Right kidney (tissue), 1 donor: ENCODE results near the gene AP2M1.
"Not testable (repeated sequence)": the region's sequence is repeated elsewhere in the genome, so short reads cannot be mapped to it uniquely, and the experiment has no call there.

Source experiments
- DNase-seq: peaks from one replicate; pipeline ENCODE4 v3.0.0-alpha.2; 2016

AP2M1 gene

DNA sequence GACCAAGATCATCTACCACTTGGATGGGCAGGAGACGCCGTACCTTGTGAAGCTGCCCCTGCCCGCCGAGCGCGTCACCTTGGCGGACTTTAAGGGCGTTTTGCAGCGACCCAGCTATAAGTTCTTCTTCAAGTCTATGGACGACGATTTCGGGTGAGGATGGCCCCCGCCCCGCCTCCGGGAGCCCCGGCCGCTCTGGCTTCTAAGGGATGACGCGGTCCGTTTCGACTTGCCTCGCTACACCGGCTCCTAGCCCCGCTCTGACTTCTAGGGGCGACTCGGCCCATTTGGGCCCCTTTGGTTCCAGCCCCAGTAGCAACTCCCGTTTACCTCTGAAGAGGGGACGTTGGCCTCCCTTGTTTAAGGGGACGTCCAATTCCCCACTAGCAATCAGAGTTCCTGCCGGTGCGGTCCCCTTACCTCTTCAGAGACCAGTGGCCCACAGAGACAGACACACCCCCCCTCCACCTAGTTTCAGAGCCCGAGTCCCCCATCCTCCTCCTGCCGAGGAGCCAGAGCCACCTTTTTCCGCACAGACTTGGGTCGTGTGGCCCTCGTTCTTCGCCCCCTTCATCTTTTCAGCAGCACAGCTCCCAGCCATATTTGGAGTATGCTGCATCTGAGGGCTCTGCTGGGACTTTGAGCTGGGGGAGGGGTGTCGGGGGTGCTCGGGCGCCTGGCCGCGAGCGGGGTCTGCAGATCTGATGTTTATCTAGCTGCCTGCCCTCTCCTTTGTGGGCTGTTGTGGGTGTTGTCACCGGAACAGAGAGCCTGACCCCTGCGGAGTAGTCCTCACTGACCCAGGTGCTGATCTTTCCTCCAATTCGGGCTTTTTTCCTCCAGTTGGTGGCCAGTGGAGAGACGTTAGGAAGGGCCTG is 18.8 kb upstream of the AP2M1 start:
- peak; percentile 74 for DNase-seq

DNA sequence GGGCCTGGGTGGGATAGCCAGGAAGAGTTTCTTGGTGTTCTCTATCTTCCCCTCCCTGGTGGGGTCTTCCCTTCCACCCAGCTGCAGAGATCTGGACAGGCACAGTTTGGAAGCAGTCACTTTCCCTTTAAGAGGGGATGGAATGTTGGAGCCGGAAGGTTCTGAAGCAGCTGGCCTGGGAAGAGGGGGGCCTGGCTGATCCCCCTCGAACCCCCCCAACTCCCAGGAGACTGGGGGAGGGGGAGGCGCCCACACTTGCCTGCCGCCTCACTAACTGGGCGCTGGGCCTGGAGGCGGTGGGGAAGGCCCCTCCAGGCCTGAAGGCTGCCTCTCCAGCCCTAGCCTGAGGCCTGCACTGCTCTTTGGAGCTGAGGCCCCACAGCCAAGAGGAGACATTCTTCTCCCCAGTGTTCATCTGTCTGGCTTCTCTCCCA is 18.1 kb upstream of the AP2M1 start:
- peak; percentile 67 for DNase-seq

DNA sequence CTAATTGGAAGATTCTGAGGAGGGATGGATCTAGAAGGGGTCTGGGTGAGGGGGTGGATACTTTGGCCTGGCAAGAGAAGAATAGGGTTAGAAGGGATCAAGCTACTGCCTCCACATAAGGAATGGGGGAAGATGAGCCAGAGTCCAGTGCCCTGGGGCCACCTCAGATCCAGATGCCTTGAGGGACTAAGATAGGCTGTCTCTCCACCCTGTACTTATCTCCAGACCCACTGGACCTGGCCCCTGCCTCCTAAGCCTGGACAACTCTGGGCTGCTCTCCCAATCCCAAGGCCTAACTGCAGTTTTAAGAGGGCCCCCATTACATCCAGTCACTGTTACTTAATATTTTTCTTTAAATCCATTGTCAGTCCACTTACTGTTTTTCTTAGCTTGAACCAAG is 17.4 kb upstream of the AP2M1 start:
- no peak for DNase-seq

DNA sequence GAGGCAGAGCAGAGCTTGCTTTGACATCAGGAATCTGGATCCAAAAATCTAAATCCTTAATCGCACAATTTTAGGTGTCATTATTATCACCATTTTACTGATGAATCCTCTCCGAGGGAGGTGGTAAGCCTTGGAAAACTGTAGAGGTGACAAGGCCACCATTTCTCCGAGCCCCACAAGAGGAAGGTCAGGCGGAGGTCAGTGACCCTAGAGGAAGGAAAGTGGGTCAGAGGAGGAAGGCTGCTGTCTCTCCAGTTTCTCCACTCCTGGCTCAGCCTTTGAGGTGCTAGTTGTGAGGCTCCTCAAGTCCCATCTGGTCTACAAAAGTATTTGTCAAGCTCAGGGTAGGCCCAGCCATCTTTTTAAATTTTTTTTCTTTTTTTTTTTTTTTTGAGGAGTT is 16.3 kb upstream of the AP2M1 start:
- DNase-seq = no peak

DNA sequence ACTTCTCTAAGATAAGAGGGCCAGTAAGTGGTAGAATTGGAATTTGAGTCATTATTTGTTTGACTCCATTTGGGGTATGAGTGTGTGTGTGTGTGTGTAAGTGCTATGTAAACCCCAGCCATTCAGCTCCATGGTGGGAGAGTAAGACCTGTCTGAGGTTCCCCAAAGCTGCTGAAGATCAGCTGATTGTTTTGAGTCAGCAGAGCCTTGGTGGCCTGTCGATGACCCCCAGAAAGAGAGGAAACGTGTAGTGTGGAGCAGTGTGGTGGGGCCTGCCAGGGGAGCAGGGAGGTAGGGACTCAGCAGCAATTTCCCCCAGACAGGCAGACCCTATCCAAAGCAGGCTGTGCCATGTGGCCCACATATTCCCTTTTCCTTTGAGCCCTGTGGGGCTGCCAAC is 14.2 kb upstream of the AP2M1 start:
- no peak for DNase-seq

DNA sequence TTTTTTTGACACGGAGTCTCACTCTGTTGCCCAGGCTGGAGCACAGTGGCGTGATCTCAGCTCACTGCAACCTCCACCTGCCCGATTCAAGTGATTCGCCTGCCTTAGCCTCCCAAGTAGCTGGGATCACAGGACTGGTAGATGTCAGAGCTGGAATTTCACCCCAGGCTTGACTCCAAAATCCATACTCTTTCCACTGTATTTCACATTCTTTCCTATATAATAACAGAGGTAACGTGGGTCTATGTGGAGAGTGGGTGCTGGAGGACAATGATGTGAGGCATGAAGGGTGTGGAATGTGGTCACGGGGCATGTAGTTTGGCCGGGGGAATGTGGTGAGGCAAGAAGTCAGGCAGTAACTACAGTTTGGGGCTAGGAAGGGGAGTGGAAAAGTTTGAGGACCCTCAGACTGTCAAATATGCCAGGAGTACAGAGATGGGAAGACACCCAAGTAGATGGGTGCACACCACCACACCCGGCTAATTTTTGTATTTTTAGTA is 12.0 kb upstream of the AP2M1 start:
- not testable (repeated sequence) for DNase-seq

DNA sequence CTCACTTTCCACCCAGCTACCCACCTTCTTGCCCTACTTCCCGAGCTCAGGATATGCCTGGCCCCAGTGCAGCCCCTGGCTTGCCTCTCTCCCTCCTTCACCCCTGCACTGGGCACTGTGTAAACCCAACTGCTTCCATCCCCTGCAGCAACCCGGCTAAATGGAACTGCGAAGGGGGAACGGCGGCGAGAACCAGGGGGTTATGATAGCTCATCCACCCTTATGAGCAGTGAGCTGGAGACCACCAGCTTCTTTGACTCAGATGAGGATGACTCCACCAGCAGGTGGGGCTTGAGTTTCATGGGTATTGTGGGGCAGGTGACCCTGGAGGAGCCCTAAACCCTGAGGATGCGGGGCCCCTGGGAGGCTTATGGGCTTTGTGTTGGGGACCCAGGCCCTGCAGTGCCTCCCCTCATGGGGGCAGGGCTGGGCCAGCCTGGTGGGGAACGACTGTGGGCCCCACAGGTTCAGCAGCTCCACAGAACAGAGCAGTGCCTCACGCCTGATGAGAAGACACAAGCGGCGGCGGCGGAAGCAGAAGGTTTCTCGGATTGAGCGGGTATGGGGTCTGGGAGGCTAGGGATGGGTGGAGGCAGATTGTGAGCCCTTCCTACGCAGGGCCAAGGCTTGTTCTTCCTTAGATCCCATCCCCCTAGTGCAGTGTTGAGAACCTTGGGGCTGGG is 9.9 kb upstream of the AP2M1 start:
- DNase-seq = no peak

DNA sequence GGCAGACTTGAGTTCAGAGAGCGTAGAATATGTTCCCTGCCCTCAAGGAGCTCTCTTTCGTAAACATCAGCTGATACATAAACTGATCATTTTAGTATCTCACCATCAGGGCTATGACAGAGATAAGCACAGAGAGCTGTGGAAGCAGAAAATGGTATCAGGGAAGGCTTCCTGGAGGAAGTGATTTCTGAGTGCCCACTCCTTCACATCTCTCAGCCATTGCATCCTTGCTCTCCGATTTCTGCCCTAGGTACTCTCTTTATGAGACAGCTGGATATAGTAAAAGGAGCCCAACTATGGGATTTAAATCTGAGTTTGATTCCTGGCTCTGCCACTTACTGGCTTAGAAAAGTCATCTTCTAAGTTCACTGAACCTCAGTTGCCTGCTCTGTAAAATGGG is 9.1 kb upstream of the AP2M1 start:
- no peak for DNase-seq

DNA sequence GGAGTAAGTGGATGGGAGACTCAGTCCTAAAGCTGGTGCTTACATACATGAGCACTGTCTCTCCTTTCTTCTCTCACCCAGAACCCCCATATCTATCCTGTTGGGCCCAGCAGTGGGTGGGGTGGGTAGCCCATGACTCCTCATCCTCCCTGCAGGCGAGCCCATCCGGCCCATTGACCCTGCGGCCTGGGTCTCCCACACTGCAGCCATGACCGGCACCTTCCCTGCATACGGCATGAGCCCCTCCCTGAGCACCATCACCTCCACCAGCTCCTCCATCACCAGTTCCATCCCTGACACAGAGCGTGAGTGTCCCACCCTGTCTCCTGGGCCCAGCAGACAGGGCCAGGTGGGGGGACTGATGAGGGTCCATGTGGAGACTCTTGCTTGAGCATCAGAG is 8.0 kb upstream of the AP2M1 start:
- DNase-seq = no peak

DNA sequence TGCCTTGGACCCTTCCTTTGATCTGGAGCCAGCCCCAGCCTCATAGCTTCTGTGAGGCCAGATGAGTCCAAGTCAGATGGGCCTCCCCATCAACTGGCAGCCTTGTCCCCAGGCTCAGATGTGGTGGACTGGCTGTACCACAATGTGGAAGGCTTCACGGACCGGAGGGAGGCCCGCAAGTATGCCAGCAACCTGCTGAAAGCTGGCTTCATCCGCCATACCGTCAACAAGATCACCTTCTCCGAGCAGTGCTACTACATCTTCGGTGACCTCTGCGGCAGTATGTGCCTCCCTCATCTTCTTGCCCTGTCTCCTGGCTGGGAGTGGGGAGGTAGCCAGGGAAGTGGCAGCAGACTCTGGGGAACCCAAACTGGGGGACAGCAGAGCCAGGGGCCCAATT is 6.9 kb upstream of the AP2M1 start:
- no peak for DNase-seq

DNA sequence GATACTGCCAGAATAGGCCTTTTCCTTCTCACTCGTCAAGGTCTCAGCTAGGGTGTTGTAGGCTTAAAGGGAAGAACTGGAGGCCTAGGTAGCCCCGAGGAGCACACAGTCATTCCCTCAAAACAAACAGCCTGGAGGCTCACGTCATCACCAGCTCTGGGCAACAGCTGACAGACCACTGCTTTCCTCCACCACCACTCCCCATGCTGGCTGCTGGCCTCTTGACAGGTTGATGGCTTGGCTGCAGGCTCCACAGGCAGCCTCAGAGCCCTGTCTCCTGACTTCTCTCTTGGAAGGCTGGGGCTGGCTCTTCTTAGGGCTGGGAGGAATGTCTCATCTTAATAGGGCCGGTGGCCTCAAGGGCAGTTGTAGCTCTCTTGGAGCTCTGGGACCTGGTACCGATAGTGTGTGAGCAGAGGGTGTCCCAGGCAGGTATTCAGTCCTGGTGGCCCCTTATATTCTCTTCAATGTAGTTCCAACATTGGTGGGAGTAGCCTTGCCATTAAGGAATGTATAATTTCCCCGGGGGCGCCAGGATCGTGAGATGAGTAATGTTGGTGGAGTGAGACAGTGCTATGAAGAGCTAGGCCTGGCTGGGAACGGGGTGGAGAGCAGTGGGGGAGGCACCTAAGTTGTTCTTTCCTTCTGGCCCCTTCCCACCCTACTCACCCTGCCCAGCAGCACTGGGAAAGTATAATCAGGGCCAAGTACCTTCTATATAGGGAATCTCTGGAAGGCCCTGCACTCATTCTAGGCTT is 6.1 kb upstream of the AP2M1 start:
- no peak for DNase-seq

DNA sequence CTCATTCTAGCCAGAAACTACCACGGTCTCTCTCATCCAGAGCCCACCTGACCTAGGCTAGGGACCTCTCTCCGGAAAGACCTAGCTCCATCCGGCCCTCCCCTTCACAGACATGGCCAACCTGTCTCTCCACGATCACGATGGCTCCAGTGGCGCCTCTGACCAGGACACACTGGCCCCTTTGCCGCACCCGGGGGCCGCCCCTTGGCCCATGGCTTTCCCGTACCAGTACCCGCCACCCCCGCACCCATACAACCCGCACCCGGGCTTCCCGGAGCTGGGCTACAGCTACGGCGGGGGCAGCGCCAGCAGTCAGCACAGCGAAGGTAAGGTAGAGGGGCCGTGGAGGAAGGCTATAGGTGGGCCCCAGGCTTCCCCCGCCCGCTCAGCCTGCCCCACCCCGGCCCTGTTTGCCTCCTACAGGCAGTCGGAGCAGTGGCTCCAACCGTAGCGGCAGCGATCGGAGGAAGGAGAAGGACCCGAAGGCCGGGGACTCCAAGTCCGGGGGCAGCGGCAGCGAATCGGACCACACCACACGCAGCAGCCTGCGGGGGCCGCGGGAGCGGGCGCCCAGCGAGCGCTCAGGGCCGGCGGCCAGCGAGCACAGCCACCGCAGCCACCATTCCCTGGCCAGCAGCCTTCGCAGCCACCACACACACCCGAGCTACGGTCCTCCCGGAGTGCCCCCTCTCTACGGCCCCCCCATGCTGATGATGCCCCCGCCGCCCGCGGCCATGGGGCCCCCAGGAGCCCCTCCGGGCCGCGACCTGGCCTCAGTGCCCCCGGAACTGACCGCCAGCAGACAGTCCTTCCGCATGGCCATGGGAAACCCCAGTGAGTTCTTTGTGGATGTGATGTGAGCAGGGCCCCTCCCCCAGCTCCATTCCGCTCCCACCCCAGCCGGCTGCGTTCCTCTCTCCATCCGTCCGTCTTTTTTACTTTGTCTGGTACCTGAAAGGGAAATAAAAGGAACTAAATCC is 4.5 kb upstream of the AP2M1 start:
- no peak for DNase-seq

DNA sequence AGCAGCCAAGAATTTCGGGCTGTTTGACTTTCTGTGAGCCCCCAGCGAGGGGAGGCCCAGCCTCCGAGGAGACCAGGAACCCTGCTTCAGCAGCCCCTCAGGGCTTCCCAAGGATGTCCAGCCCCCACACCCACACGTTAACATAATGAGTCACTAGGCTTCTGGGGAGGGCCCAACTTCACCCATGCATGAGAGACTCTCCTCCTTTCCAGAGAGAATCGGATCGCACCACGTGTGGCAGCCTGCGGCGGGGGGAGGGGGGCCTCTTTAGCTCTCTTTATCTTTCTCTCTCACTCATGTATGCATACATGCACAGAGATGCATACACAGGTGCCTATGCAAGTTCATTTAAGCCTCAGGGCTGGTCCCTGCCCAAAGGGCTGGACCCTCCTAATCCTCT is 3.1 kb upstream of the AP2M1 start:
- no peak for DNase-seq

DNA sequence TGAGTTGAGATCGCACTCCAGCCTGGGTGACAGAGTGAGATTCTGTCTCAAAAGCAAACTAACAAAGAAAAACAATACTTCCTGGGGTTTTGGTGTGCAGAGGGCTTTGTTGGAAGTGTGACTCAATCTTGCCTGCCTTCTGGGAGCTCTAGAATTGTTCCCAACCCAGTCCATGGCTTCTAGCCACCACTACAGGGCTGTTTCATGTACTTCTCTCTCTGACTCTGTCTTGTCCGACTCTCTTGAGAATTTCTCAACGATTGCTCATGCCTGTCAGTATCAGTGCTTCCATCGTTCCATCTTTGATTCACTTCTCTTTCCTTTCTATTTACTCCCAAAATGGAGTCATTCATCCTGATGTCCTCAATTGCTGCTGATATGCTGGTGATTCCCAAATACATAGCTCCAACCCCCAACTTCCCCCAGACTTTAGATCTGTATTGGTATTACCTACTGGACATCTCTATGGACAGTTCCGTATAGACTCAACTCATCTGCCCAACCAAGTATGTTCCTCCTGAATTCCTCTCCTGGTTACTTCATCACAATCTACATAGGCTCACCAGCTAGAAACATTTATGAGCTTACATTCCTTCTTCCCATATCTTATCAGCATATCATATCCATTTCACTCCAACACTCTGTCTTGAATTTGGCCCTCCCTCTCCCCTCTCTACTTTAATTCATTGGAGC is 1.8 kb upstream of the AP2M1 start:
- DNase-seq = no peak

DNA sequence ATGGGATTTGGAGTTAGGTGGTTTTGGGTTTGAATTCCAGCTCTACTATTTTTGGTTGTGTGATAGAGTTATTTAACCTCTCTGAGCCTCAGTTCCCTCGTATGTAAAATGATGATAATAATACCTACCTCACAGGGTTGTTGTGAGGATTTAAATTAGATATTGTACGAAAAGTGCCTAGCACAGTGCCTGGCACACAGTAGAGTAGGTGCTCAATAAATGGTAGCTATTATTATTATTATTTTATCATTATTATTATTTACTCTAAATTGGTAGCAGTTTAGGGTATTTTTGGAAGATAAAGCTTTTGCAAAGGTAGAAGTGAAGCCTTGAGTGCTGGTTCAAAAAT is 1.3 kb upstream of the AP2M1 start:
- no peak for DNase-seq

DNA sequence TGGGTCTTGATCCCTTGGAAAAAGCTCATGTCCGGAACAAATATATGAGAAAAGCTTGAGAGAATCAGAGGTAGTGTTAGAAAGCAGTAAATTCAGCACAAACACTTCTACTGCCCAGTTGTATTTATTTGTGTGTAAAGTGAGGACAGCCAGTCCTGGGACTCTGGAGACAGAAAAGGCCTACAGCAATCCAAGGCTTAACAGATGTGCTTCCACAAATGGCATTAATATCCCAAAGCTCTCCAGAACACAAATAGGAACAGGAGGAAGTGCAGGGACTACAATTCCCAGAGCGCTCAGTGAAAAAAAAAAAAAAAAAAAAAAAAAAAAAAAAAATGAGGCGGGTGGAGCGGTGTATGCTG is 390 bp upstream of the AP2M1 start:
- DNase-seq = no peak

DNA sequence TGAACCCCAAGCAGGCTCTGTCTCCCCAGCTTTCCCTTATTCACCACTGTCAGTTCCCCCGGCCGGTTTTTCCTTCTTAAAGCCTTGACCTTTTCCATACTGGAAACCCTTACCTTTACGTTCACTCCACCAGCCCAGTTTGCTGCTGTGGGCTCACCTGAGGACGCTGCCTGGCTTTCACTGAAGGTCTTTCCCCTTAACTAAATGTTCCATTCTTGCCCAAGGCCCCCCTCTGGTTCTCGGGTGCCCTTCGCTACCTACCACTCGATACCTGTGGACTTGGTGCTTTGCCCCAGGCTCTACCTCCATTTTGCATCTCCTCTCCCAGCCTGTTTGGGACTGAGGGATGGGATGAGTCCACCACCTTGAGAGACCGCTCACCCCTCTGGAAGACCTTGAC is 851 bp downstream of the AP2M1 start:
- DNase-seq = no peak

DNA sequence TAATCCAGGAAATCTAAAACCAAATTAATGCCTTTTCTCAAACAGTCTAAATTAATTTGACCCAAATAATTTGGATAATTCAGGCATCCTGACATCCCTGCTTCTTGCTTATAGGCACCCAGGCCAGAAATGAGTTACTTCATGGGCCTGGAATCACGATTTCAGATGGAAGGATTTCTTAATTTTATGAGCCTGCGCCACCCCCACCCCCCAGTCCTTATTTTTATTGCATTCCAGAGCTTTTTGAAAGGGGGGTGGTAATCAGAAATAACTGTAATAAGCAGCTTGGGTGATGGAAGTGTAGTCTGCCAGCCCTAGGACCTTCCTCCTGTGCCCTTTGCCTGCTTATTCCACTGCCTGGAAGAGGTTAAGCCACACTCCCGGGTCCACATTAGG is 1.3 kb downstream of the AP2M1 start:
- no peak for DNase-seq

DNA sequence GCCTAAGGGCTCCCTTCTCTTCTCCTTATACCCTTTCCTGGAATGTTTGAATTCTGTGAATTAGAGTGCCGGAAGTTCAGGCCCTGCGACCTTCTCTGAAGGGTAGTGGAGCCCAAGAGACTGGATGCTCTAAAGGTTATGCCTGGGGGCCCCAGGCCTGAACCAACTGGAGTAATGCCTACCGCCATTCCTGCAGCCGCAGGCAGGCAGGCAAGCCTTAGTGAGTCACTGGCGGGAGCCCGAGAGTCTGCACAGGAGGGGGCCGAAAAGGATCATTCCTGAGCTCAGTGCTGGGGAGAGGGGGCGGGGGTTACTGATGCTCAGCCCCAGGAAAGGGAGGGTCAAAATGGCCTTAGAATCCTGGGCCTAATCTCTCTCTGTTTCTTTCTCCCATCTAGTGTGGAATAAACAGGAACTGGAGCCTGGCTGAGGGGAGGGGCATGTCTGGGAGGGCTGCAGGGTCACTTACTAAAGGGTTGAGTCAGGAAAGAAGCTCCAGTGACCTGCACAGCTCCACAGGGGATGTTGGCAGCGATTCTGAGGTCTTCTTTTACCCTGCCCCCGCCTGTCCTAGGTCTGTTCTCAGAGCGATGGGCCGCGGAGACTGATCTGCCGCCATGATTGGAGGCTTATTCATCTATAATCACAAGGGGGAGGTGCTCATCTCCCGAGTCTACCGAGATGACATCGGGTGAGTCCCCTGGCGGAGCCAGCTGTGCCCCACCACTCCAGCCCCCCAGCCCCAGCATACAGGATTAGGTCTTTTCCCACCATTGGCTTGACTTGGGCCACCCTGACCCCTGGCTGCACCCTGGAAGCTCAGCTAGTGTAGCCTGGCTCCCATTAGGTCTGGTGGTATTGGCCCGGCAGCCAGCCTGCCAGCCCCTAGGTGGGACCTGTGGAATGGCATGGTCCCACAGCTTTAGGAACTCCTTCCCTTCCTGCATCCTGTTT is 2.0 kb downstream of the AP2M1 start:
- peak; percentile 39 for DNase-seq

DNA sequence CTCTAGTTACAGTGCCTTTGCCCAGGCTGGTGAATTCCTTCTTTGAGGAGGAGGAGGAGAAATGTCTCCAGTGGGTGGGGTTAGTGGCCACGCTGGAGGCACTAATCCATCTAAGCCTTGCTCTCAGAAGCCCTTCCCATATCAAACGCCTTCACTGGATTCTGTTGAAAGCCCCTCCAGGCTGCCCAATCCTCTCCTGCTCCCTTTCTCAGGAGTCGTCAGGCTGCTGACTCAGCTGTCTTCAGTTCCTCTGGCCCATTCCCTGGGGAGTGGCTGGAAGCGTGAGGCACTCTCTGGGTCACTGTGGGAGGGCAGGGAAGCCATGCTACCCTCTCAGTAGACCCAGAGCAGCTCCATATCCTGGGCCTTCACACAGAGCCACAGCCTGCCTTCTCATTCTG is 2.7 kb downstream of the AP2M1 start:
- no peak for DNase-seq
